Cardiac muscle cell (in vitro differentiated cells and primary cell): ENCODE results near the gene HACD2. TPM values are rescaled to one million over a fixed set of nuclear protein-coding genes. Genes with fewer than 3 reads are reported as not detected.

Experiments
- DNase-seq, 2 donors: peaks; one replicate each; pipeline versions ENCODE4 v3.0.0 to v3.0.0-alpha.2; 2010 to 2017; ENCODE audit warnings: low read depth in 1 of 2, low spot score in 1 of 2
- H3K27ac ChIP-seq: fragments of 200-600 bp; sonication (generic); 2 replicates; pipeline ENCODE4 v1.5.1; 2016
- H3K27me3 ChIP-seq: fragments of 200-600 bp; sonication (generic); 2 replicates; pipeline ENCODE4 v1.6.0; 2016; ENCODE audit warnings: control low read depth
- H3K36me3 ChIP-seq: fragments of 200-600 bp; sonication (generic); 2 replicates; pipeline ENCODE4 v1.5.1; 2016; ENCODE audit warnings: control low read depth
- H3K4me1 ChIP-seq: fragments of 200-600 bp; sonication (generic); 2 replicates; pipeline ENCODE4 v1.8.1; 2017; ENCODE audit warnings: low read depth, mild to moderate bottlenecking, mixed run types
- H3K4me3 ChIP-seq: fragments of 200-600 bp; sonication (generic); 2 replicates; pipeline ENCODE4 v1.5.1; 2016; ENCODE audit warnings: mild to moderate bottlenecking
- H3K9me3 ChIP-seq: fragments of 200-600 bp; sonication (generic); 2 replicates; pipeline ENCODE4 v1.5.1; 2017; ENCODE audit warnings: low read depth, mild to moderate bottlenecking, control low read depth
- polyA plus RNA-seq: library from polyadenylated mRNA; unstranded; fragments of >200 nt; fragmentation: Nextera tagmentation; extraction: Ambion mirVana; gene quantifications from 2 replicates; pipeline ENCODE4 v1.2.1, GENCODE V29; 2016
- total RNA-seq: library from RNA; depleted of rRNA; stranded (reverse); fragments of >200 nt; gene quantifications from 2 replicates; pipeline ENCODE4 v1.2.3, GENCODE V29; 2016
- TF ChIP-seq, protein P1 (sequence below): IDR thresholded peaks from 2 replicates; pipeline ENCODE4 v1.5.1; 2012; ENCODE audit warnings: low read depth, mild to moderate bottlenecking, low read length

Gene HACD2
- total and polyA plus RNA-seq, 2 experiments from 2014 or later = 9.1 to 13.6 TPM

DNA sequence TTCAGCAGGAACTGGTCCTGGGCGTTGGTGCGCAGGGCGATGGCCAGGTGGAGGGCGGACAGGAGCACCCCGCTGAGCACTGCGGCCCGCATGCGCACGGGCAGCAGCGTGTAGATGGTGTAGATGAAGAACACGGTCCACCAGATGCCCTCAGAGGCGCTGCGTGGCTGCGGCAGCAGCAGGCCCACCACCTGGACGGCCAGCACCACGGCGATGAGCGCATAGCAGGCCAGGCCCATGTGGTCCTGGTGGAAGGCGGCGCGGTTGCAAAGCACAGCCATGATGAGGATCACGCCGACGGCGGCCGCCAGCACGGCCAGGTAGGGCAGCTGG, 137.5 kb downstream of the HACD2 start:
- Histone ChIP-seq H3K27me3 (peaks cover 18% of the 10 kb centered on the region), H3K27ac (no peak overlapping the region), H3K4me1 (peaks cover 15% of the 10 kb centered on the region), H3K9me3 (no peaks in the 10 kb centered on the region), H3K36me3 (no peaks in the 10 kb centered on the region), H3K4me3 (peak overlapping the region; percentile 37)
- TF ChIP-seq, protein P1, sequence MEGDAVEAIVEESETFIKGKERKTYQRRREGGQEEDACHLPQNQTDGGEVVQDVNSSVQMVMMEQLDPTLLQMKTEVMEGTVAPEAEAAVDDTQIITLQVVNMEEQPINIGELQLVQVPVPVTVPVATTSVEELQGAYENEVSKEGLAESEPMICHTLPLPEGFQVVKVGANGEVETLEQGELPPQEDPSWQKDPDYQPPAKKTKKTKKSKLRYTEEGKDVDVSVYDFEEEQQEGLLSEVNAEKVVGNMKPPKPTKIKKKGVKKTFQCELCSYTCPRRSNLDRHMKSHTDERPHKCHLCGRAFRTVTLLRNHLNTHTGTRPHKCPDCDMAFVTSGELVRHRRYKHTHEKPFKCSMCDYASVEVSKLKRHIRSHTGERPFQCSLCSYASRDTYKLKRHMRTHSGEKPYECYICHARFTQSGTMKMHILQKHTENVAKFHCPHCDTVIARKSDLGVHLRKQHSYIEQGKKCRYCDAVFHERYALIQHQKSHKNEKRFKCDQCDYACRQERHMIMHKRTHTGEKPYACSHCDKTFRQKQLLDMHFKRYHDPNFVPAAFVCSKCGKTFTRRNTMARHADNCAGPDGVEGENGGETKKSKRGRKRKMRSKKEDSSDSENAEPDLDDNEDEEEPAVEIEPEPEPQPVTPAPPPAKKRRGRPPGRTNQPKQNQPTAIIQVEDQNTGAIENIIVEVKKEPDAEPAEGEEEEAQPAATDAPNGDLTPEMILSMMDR = no peak
- no peak for DNase-seq

DNA sequence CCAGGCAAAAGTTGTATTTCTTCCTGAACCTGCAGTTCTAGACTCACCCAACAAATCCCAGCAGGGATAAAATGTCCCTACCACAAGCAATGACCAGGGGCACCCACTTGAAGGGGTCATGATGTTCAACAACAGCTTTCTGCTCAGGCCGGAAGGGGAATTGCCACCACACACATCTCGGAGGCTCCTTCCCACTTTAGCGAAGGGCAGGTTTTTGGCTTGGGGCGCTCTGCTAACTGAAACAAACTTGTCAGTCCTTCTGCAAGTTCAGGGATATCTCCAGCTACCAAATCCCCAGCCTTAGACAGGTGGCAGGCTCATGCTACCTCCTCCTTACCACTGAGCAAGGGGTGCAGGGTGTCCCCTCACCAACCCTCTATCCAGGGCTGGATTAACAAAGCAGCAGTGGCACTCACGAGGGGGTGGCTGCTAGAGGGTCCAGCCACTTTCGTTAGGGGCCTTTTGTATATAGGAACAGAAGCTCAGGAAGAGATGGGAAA, 138.2 kb downstream of the HACD2 start:
- peaks cover 15% of the 10 kb centered on the region for H3K4me1 ChIP-seq
- peak overlapping the region; percentile 37 for H3K4me3 ChIP-seq
- TF ChIP-seq, protein P1 = no peak
- peaks cover 18% of the 10 kb centered on the region for H3K27me3 ChIP-seq
- no peak for DNase-seq
- H3K27ac ChIP-seq = no peak overlapping the region
- H3K9me3 ChIP-seq = no peaks in the 10 kb centered on the region
- no peaks in the 10 kb centered on the region for H3K36me3 ChIP-seq

GRCh38 chr3:123446210-123446609, 138.6 kb downstream of the HACD2 start:
- Histone ChIP-seq H3K36me3 (no peaks in the 10 kb centered on the region), H3K9me3 (no peaks in the 10 kb centered on the region), H3K4me1 (peaks cover 15% of the 10 kb centered on the region), H3K27me3 (peaks cover 18% of the 10 kb centered on the region), H3K27ac (no peak overlapping the region), H3K4me3 (peak overlapping the region; percentile 37)
- TF ChIP-seq, protein P1 = no peak
- no peak for DNase-seq

DNA sequence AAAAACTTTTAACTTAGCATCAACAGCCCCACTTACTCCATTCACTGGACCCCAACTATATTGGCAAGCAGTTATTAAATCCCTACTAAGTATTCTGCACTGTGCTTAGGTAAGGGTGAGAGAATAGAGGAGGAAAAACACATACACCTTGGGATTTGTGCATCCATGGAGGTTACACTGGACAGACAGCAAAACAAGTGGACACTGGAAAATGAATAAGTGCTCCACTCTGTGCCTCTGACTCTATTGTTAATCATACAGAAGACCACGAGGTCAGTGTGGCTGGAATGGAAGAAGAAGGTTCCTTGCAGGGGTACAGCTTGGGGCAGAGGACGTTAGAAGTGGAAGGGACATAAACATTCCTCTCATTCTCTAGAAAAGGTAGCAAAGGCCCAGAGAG, 139.2 kb downstream of the HACD2 start:
- Histone ChIP-seq H3K27me3 (peaks cover 17% of the 10 kb centered on the region), H3K36me3 (no peaks in the 10 kb centered on the region), H3K9me3 (no peaks in the 10 kb centered on the region), H3K4me3 (peak overlapping the region; percentile 37), H3K4me1 (peaks cover 15% of the 10 kb centered on the region), H3K27ac (no peak overlapping the region)
- TF ChIP-seq, protein P1 = no peak
- no peak for DNase-seq

GRCh38 chr3:123444744-123445143, 140.1 kb downstream of the HACD2 start:
- no peaks in the 10 kb centered on the region for H3K9me3 ChIP-seq

More at GRCh38 chr3:123444744-123445143, 140.1 kb downstream of the HACD2 start:
- Histone ChIP-seq H3K4me1 (peaks cover 15% of the 10 kb centered on the region), H3K27ac (no peak overlapping the region), H3K27me3 (peaks cover 9% of the 10 kb centered on the region), H3K4me3 (peak overlapping the region; percentile 37), H3K36me3 (no peaks in the 10 kb centered on the region)
- TF ChIP-seq, protein P1 = no peak
- no peak for DNase-seq
